NCI-H82 treated with DMSO at 0.1 percent for 48 hours (cell line): Measurements from ENCODE around the gene KAT2B.
"Not testable (repeated sequence)": the region's sequence is repeated elsewhere in the genome, so short reads cannot be mapped to it uniquely, and the experiment has no call there.

Experiments
- DNase-seq: peaks from one replicate; lab custom pipeline; 2025; ENCODE audit not compliant: unreplicated experiment; lab: John Stamatoyannopoulos, UW

The KAT2B gene

DNA sequence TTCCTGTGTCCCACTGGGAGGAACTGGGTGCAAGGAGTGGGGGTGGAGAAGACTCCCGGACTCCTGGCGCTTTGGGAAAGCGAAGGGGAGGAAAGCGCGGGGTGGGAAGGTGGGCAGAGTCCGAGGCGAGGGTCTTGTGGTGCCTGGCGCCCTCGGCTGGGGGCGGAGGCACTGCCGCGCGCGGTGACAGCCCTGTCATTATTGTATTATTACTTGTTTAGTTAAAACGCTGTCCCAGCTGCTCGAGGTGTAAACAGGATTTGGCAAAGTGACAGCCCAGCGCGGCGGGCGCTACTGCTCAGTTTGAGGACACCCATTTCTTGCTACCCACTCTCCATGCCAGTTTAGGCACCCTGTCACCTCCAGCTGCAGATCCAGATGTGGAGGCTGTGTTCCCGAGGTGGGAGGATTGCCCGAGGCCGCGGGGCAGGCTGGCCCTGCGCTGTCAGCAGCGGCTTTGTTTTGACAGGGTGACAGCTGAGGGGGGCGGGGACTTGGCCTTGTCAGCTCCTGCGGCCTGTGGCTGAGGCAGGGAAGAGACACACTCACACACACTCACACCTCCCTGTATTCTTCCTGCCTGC, 1.0 kb downstream of the KAT2B start:
- peak; percentile 65 for DNase-seq

DNA sequence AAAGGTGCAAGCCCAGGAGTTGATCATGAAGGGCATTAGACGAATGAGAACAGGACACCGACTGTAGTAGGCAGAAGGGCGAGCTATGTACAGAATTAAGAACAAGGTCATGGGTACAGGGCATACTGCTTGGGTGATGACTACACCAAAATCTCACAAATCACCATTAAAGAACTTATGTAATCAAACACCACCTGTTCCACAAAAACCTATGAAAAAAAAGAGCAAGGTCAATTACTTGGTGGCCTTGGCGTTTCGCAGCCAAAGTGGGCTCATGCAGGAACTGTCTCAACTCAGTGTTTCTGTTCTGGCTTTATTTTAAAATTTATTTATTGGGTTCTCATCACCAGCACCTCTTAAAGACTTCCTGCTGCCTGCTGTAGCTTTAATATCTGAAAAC, 2.1 kb downstream of the KAT2B start:
- DNase-seq, result no peak

DNA sequence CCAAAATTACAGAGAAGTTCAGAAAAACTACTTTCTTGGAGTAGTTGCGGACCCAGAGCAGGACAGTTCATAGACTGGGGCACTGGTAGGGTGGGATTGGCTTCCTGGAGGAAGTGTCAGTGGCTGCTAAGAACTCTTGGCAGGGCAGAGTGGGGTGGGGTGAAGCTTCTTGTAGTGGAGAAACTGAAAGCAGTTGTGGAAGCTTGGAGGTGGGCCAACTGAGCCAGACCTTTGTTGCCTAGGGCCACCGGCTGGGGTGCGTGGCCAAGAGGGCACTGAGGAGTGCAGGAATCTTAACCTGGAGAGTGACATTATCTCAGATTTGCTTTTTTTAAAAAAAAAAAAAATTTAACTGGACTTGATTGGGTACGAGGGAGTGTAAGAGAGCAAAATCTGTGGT, 3.1 kb downstream of the KAT2B start:
- no peak for DNase-seq

DNA sequence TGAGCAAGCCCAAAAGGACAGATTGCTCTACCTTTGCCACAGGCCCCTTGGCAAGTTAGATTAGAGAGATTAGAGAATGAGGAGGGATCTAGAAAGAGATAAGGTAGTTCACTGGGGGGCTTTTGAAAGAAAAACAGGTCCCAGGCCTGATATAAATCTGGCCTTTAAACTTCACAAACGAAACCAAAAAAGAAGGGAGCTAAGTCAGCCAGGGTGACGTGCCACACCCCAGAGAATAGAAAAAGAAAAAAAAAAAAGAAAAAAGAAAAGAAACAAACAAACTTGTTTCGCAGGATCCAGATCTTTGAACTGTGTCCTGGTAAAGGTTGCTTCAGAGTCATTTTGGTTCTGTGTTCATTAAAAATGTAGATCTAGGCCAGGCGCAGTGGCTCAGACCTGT, 3.6 kb downstream of the KAT2B start:
- DNase-seq, result no peak

DNA sequence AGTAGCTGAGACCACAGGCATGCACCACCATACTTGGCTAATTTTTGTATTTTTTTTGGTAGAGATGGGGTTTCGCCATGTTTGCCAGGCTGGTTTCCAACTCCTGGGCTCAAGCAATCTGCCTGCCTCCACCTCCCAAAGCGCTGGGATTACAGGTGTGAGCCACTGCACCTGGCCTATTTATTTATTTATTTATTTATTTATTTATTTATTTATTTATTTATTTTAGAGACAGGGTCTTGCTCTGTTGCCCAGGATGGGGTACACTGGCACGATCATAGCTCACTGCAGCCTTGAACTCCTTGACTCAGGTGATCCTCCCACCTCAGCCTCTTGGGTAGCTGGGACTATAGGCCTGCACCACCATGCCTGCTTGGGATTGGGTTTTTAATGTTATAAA, 4.9 kb downstream of the KAT2B start:
- not testable (repeated sequence) for DNase-seq

DNA sequence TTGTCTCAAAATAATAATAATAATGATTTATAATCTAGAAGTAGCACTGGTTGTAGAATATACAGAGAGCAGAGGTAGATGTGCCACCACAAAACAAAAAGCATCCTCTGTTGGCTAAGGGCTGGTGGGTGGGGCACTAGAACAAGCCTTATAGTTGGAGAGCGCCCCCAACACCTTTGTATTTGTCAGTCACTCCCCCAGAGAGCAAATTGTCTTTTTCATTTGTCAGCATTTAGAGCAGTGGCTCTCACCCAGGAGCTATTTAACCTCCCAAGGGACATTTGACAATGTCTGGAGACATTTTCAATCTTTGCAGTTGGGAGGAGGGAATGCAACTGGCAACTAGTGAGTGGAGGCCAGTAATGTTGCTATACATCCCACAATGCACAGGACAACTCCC, 6.3 kb downstream of the KAT2B start:
- DNase-seq, result no peak

DNA sequence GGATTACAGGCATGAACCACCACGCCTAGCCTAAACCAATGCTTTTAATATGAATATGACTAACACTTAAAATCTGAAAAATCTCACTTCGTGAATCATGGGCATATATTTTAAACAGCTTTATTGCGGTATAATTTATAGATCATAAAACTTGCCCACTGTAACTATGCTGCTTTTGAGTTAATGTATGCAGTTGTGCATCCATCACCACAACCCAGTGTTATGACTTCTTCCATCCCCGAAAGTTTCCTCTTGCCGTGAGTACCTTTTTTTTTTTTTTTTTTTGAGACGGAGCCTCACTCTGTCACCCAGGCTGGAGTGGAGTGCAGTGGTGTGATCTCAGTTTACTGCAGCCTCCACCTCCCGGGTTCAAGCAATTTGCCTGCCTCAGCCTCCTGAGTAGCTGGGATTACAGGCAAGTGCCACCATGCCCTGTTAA, 7.1 kb downstream of the KAT2B start:
- DNase-seq, result no peak

DNA sequence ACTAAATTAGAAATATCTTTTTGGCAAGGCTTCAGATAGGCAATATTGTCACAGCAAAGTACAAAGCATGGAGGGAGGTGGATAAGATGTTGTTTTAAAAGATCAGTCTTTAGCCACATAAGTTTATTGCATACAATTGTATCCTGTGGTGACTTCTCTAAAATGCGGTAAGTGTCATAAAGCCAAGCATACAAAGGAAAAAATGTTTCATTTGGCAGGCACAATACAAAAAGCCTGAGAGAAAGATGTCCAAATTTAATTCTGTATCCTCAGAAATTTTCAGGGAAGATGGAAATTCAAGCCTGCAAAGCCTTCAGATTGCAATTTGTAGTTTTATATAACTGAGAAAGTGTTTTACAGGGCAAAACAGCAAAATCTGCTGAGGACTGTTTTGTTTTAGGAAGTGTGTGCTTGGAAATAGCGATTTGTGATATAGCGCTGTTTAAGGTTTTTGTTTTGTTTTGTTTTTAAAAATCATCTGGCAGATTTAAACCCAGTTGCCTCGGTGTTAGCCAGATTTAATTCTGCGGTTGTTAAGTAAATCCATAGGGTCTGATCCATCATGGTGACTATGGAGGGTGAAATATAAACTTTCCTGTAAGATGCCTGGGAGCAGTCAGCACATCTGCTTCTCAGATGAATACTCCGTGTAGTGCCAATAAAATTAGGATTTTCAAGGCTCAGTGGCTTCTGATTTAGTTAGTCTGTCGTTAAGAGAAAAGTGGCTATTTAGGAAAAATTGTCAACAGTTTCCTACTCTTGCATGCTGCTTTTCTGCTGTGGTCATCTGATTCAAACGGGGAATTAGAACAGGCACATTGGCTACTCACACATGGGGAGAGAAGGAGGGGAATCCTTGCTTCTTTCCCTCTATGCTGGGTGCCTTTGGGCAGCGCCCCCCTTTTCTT, 8.0 kb downstream of the KAT2B start:
- DNase-seq, result no peak

DNA sequence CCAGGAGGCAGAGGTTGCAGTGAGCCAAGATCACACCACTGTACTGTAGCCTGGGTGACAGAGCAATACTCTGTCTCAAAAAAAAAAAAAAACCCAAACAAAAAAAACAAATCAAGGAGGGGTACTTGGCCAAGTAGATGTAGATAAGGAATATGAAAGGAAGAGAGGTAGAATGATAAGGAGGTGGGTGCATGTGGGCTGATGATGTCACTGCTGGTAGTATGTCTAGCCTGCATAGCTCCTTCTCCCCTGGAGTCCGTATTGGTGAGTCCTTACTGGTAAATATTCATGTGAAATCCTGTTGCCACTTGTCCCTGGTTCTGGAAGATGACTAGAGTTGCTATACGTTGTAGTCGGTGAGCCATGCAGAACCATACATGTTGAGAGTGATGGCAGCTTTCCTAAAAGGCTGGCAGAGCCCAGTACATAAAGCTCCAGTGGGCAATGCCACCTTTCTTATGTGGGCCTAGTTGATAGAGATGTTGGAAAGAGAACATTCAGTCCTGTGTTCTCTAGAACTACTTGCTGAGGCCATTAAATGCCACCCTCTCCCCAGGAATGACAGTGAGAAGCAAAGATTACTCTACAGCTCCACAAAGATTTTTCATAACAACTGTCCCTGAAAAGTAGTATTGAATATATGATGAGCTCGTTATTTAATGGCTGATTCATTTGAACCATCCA, 11.0 kb downstream of the KAT2B start:
- DNase-seq, result no peak

DNA sequence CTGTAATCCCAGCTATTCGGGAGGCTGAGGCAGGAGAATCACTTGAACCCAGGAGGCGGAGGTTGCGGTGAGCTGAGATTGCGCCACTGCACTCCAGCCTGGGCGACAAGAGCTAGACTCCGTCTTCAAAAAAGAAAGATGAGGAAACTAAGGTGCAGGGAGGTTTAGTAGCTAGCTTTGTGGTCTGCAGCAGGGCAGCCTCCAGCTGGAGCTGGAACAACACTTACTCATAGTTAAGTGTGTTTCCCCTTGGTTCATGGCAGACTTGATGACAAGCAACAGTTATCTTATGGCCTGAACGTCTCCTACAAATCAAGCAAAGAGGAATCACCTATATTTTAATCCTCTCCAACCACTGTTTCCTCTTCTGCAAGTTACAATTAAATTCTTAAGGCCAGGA, 12.6 kb downstream of the KAT2B start:
- DNase-seq, result no peak

DNA sequence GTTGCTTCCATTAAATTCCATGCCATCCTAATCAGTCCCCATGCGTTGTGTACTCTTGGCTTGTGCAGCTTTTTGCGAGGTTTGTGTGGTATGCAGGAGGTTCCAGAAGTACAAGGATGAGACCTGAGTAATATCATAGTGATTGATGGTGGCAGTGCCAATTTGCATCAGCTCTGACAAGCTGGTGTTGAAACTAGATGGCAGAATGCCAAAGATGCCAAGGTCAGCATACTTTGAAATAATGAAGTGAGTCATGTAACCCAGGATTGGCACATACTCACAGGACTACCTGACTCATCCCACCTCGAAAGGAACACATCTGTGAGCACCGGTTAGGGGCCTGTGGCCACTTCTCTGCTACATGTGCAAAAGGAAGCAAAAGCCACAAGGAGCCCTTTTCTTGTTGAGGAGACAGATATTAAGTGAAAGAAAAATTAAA, 14.3 kb downstream of the KAT2B start:
- no peak for DNase-seq

DNA sequence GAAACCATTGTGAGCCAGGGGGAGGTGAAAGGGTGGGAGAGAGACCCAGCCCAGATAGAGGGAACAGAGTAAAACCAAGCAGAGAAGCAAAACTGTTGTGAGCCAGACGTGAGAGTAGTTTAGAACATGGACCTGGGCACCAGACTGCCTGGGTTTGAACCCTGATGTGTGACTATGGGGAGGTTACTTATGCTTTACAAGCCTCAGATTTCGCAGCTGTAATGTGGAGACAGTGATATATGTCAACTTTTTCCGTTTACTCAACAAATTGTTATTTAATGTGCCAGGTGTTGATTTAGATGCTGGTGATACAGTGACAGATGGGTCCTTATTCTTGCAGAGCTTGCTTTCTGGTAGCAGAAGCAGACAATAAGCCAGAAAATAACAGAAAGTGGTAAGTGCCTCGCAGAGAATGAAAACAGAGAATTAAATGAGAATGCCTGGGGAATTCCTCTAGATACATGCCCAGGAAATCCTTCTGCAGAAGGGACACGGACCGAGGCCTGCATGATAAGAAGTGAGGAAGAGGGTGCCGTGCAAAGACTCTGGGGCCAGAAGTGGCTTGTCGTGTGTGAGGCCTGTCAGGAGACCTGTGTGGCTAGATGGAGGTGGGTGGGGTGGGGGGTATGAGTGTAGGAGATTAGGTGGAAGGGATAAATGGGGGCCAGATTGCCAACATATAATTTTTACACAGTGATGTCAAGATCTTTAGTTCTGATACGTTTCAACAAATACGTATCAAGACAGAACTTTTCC, 15.0 kb downstream of the KAT2B start:
- DNase-seq, result no peak

DNA sequence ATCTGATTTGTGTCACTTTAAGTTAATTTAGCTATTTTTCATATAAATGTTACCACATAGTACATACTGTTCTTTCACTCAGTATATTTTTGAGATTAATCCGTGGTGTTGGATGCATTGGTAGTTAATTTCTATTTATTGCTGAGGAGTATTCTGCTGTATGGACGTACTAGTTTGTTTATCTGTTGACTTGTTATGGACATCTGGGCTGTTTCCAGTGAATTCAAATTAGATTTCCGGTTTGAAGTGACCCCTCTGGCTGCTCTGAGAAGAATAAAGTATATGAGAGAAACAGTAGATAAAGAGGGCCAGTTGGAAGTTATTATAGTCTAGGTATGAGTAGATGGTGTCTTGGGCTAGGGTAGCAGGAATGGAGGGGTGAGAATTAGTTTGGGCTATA, 15.6 kb downstream of the KAT2B start:
- no peak for DNase-seq

DNA sequence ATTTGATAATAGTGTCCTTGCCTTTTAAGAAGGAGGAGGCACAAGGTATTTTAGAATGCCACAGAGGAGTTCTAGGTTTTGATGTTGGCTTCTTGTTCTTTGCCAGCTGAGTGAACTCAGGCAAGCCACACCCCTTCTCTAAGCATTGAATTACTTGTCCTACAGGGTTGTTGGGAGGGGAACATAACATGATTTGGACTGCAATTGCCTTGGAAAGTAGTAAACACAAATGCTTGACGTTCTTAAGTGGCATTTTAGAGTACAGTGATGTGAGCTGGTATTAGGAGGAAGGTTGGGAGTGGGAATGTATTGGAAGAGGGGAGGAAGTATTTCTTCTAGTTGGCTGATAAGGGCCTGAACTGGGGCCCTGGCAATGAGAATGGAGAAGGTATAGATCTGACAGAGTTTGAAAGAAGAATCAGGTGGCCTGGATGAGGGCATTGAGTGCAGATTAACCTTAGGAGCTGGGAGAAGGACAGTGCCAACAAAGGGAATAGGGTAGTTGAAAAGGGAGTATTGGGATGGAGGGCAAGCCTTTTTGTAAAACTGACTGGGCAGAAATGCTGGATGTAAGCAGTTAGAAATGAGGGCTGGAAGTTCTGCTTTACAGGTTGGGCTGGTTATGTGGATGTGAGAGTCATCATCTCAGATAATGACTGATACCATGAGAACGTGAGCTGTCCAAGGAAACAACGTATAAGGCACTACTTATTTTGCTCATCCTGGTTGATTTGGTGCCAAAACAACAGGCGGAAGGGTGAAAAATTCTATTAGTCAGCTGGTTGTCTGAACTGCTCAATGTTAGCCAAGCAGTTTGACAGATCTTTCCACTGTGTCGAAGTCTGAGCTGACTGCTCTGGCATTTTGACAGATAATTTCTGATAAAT, 16.7 kb downstream of the KAT2B start:
- DNase-seq, result no peak

DNA sequence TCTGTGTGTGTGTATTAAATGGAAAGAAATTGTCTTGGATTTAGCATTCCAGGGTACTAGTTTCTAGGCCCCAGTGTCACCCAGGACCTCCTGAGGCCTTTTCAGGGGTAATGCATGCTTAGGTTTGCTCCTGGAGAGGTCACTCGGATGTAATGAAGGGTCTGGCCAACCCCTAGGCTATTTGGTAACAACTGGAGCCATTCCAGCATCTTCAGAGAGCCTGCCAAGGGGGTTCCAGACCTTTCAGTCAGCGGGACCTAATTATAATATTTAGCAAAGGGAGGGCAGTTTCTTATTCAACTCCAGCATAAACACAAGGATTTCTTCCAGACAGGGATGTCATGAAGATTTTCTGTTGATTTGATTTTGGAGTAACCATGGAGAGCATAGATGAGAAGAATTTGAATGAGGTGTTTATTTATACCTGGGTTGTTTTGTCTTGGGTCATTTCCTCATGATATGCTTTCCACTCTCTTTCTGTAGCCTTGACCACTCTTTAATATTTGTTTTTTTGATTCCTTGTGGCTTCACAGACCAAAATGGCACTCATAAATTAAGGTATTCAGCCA, 17.4 kb downstream of the KAT2B start:
- no peak for DNase-seq

DNA sequence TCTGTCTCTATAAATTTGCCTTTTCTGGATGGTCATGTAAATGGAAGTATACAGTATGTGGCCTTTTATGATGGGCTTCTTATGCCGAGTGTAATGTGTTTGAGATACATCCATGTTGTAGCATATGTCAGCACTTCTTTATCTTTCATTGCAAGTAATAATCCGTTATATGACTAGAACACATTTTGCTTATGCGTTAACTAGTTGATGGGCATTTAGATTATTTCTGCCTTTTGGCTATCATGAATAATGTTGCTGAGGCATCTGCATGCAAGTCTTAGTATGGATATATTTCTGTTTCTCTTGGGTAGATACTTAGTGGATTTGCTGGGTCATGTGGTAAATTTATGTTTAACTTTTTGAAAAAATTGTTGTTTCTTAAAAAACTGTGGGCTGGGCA, 19.7 kb downstream of the KAT2B start:
- DNase-seq, result no peak

DNA sequence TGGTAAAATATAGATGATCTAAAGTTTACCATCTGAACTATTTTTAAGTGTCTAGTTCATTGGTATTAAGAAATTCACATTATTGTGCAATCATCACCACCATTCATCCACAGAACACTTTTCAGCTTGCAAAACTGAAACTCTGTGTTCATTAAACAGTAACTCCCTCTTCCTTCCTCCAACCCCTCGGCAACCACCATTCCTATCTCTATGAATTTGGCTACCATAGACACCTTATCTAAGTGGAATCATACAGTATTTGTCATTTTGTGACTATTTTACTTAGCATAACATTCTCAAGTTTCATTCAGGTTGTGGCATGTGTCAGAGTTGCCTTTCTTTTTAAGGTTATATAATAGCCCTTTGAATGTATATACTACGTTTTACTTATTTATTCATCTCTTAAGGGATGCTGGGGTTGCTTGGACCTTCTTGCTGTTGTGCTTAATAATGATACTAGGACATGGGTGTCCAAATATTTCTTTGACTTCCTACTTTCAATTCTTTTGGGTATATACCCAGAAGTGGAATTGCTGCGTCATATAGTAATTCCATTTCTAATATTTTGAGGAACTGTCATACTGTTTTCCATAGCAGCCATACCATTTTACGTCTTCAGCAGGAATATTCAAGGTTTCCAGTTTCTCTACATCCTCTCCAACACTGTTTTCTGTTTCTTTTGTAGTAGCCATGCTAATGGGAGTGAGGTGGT, 20.9 kb downstream of the KAT2B start:
- DNase-seq, result no peak

DNA sequence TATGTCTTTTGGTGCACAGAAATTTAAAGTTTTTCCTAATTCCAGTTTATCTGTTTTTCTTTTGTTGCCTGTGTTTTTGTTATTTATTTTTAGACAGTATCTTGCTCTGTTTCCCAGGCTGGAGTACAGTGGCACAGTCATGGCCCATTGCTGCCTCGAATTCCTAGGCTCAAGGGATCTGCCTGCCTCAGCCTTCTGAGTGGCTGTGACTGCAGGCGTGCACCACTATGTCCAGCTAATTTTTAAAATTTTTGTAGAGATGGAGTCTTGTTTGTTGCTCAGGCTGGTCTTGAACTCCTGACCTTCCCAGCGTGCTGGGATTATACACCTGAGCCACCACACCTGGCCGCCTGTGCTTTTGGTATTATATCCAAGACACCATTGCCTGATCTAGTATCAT, 22.8 kb downstream of the KAT2B start:
- no peak for DNase-seq

DNA sequence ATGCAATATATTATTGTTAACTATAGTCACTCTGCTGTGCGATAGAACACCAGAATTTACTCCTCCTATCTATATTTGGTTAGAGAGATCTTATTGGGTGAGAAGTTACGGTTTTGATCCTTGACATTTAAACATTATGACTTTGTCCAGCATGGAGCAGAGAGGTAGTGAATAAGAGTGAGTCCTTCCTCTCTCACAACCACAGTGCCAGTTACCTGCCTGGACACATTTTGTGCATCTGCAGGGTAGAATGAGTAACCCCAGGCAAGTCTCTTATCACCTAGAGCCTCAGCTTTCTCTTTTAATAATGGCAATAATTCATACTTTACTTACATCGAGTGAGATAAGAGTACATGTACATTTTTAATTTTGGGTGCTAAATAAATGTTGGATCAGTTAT, 24.1 kb downstream of the KAT2B start:
- no peak for DNase-seq
